ENCODE data around the gene ITFG1.
"Not testable (repeated sequence)": the region's sequence is repeated elsewhere in the genome, so short reads cannot be mapped to it uniquely, and the experiment has no call there.

The ITFG1 gene

DNA sequence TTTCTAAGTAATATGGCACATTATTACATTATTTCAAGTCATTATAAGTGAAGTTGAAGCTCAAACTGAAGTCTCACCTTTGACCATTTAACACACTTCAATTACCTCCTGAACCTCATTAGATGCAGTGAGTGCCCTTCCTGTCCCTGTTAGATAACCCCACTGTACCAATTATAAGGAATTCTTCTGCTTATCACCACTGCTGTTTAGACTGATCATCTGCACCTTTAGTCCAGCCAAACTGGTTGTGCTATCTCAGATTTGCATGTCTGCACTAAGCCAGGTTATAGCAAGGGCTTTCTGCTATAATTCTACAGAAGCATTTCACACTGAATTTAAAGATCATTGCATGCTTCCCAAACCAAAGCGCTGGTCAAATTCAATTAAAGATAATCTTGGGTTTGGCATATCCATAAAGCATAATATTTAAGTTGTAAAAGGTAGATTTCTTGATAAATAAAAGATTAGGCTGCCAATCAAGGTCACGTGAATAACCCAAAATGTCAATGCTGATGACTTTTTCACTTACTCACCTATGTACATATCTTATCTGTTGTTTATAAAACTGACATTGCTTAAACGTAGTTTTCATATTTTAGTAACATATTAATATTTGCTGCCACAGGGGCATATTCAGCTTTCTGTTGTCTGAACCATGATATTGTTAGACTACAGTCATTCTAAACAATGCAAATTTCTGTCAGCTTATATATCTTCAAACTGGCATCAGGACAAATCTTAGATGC lies 11.9 kb downstream of the ITFG1 start:
- H3K4me3 ChIP-seq (ENCODE audit: low read depth, low read length) = no peak overlapping the region
- no peak for DNase-seq (ENCODE audit: low read depth)
- TF ChIP-seq, protein P1, sequence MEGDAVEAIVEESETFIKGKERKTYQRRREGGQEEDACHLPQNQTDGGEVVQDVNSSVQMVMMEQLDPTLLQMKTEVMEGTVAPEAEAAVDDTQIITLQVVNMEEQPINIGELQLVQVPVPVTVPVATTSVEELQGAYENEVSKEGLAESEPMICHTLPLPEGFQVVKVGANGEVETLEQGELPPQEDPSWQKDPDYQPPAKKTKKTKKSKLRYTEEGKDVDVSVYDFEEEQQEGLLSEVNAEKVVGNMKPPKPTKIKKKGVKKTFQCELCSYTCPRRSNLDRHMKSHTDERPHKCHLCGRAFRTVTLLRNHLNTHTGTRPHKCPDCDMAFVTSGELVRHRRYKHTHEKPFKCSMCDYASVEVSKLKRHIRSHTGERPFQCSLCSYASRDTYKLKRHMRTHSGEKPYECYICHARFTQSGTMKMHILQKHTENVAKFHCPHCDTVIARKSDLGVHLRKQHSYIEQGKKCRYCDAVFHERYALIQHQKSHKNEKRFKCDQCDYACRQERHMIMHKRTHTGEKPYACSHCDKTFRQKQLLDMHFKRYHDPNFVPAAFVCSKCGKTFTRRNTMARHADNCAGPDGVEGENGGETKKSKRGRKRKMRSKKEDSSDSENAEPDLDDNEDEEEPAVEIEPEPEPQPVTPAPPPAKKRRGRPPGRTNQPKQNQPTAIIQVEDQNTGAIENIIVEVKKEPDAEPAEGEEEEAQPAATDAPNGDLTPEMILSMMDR (IDR thresholded peaks at IDR 0.05; ENCODE audit: insufficient read depth, low read depth, low read length, missing control alignments) = no peak

DNA sequence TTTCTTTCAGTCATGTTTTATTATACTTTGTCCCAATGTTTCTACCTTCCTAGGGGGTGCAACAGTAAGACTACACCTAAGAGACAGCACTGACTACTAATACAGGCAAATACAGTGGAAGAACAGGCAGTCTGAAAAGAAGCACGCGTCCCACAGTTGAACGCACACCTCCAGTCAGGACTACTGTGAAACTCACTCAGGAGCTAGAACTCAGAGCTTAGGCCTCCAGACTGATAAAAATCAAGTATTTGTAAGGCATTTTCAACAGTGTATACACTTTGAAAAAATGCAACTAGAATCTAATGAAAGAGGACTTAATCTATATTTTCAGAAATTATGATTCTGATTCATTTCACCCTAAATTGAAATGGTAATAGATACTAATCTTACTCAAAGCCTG lies 14.4 kb downstream of the ITFG1 start:
- TF ChIP-seq, protein P1 (IDR thresholded peaks at IDR 0.05; ENCODE audit: insufficient read depth, low read depth, low read length, missing control alignments) = no peak
- no peak for DNase-seq (ENCODE audit: low read depth)
- no peak overlapping the region for H3K4me3 ChIP-seq (ENCODE audit: low read depth, low read length)

DNA sequence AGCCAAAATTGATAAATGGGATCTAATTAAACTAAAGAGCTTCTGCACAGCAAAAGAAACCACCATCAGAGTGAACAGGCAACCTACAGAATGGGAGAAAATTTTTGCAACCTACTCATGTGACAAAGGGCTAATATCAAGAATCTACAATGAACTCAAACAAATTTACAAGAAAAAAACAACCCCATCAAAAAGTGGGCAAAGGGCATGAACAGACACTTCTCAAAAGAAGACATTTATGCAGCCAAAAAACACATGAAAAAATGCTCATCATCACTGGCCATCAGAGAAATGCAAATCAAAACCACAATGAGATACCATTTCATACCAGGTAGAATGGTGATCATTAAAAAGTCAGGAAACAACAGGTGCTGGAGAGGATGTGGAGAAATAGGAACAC lies 18.0 kb downstream of the ITFG1 start:
- H3K4me3 ChIP-seq (ENCODE audit: low read depth, low read length); DNase-seq (ENCODE audit: low read depth): not testable (repeated sequence)

DNA sequence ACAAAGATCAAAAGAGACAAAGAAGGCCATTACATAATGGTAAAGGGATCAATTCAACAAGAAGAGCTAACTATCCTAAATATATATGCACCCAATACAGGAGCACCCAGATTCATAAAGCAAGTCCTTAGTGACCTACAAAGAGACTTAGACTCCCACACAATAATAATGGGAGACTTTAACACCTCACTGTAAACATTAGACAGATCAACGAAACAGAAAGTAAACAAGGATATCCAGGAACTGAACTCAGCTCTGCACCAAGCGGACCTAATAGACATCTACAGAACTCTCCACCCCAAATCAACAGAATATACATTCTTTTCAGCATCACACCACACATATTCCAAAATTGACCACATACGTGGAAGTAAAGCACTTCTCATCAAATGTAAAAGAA lies 20.8 kb downstream of the ITFG1 start:
- not testable (repeated sequence) for H3K4me3 ChIP-seq (ENCODE audit: low read depth, low read length)

DNA sequence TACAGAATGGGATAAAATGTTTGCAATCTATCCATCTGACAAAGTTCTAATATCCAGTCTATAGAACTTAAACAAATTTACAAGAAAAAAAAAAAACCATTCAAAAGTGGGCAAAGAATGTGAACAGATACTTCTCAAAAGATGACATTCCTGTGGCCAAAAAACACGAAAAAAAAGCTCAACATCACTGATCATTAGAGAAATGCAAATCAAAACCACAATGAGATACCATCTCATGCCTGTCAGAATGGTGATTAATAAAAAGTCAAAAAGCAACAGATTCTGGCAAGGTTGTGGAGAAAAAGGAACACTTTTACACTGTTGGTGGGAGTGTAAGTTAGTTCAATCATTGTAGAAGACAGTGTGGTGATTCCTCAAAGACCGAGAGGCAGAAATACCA lies 26.6 kb downstream of the ITFG1 start:
- not testable (repeated sequence) for H3K4me3 ChIP-seq (ENCODE audit: low read depth, low read length); DNase-seq (ENCODE audit: low read depth)

More for the DNA sequence above, 20.8 kb downstream of the ITFG1 start:
- not testable (repeated sequence) for DNase-seq (ENCODE audit: low read depth)

DNA sequence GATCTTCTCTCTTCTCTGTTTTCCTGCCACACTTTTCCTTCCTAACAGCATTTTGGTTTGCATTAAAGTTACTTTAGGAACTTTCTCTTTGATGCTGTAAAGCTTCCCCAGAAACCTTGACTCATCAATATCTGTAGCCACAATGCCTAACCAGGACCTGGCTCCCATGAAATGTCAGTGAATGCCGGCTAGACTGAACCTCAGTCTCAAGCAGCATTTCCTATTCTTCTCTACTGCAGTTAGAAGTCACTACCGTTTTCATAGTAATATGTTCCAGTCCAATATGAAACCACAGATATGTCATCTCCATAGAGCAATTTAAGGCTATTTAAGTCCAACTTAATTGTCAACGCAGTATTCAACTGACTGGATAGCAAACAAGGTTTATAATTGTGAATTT lies 28.9 kb downstream of the ITFG1 start:
- no peak for DNase-seq (ENCODE audit: low read depth)
- no peak overlapping the region for H3K4me3 ChIP-seq (ENCODE audit: low read depth, low read length)
- TF ChIP-seq, protein P1 (IDR thresholded peaks at IDR 0.05; ENCODE audit: insufficient read depth, low read depth, low read length, missing control alignments) = no peak

DNA sequence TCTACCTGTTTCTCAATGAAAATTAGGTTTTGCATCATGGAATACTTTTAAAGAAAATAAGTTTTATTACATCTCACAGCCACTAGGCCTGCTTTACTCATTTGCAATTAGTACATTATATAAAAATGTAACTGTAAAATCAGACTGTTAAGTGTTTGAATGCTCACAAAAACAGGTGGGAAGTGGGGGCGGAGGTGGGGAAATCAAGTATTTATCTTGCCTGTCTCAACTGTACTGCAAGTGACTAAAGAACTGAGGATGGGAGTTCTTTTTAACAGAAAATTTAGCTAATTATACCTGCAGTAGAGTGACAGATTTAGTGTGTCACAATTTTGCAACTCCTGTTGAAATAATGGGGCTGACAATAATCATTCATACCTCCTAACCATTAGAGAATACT lies 34.1 kb downstream of the ITFG1 start:
- TF ChIP-seq, protein P1 (IDR thresholded peaks at IDR 0.05; ENCODE audit: insufficient read depth, low read depth, low read length, missing control alignments) = no peak
- no peak overlapping the region for H3K4me3 ChIP-seq (ENCODE audit: low read depth, low read length)
- no peak for DNase-seq (ENCODE audit: low read depth)

DNA sequence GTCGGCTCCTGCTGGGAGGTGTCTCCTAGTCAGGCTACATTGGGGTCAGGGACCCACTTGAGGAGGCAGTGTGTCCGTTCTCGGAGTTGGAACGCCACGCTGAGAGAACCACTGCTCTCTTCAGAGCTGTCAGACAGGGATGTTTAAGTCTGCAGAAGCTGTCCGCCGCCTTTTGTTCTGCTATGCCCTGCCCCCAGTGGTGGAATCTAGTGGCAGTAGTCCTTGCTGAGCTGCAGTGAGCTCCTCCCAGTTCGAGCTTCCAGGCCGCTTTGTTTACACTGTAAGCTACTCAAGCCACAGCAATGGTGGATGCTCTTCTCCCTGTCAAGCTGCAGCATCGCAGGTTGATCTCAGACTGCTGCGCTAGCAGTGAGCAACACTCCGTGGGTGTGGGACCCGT lies 36.0 kb downstream of the ITFG1 start:
- H3K4me3 ChIP-seq (ENCODE audit: low read depth, low read length) = no peak overlapping the region
- no peak for DNase-seq (ENCODE audit: low read depth)
- TF ChIP-seq, protein P1 (IDR thresholded peaks at IDR 0.05; ENCODE audit: insufficient read depth, low read depth, low read length, missing control alignments) = no peak

Data from GM12865 (cell line).